ENCODE data around the gene TMEM130.
A peak's percentile ranks its signal among the peaks of the same experiment; 100 is the strongest.

The TMEM130 gene

DNA sequence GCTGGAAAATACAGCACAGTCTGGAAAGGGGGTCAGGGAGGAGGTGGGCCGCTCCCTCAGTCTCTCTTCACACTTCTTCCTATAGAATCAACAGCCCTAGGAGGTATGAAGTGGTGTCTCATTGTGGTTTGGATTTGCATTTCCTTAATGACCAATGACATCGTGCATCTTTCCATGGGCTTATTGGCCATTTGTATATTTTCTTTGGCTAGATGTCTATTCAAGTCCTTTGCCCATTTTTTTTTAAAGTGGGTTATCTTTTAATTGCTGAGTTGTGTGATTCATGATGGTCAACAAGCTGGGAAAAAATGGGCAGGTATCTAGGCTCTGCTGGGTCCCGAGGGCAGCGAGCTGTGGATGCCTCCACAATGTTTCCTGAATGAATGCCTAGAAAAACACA lies 29.1 kb downstream of the TMEM130 start:
- DNase-seq, result no peak

DNA sequence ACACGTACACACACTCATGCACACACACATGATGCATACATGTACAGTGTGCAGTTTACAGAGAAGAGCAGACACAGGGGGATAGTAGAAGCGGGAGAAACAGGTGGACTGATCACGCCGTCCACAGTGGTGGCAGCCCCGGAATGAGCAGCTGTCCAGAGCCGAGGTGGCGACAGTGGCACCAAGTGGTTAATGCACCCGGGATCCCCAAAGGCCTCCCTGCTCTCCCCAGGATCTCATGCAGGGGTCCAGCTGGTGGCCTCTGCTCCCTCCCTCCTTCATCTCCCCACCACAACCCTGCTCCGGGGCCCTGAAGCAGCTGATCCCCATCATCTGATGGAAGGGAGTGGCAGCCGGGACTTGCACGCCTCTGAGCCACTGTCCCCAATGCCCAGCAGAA lies 29.7 kb downstream of the TMEM130 start:
- DNase-seq, result peak; percentile 47

DNA sequence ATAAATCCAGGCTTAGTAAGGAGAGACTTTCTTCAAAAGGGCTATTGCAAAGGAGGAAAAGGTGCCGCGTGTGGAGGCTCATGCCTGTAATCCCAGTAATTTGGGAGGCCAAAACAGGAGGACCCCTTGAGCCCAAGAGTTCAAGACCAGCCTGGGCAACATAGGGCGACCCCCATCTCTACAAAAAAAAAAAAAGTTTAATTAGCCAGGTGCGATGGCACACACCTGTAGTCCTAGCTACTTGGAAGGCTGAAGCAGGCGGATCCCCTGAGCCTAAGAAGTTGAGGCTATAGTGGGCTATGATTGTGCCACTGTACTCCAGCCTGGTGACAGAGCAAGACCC lies 32.2 kb downstream of the TMEM130 start:
- DNase-seq, result no peak

DNA sequence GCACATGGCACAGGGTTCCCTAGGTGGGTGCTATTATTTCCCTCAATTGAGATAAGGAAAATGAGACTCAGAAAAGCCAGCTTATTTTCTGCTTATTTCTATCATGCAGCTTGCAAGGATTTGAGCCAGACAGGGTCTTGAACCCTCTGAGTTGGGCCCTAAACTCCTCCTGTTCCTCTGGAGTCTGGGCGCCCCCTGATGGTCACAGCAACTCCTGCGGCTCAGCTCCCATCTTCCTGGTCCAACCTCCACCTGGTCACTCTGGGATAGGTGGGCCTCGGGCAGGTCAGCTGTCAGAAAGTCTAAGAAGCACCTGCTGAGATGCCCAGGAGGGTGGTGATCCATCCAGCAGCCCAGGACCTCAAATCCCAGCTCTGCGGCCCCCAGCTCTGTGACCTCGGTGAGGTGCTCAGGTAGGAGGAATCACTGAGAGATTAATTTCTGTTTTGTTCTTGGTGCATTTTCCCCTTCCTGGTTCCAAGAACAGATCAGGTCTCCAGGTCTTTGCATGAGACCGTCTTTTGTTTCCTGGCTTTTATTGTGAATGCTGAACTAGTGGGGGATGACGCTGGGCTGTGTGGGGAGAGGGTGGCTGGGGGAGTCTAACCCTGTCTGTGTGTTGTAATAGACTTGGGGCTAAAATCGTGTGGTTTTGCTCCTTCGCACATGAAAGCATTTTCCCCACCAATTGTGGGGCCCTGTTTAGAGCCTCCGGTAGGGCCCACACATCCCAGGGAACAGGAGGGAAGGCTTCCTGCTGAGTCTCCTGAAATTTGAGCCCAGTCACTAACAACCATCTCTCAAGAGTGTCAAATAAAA lies 32.8 kb downstream of the TMEM130 start:
- DNase-seq, result peak; percentile 72

DNA sequence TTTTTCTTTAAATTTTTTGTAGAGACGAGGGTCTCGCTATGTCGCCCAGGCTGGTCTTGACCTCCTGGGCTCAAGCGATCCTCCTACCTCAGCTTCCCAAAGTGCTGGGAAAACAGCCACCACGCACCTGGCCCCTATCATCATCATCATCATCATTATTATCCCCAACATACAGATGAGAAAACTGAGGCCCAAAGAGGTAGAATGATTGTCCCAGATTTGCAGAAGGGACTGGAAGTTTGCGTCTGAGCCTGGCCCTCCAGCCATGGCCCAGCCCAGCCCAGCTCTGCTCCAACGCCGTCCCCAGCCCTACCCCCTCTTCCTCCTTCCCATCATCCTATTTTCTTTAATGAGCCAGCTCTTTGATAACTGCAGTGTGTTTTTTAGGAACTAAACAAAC lies 34.9 kb downstream of the TMEM130 start:
- no peak for DNase-seq

DNA sequence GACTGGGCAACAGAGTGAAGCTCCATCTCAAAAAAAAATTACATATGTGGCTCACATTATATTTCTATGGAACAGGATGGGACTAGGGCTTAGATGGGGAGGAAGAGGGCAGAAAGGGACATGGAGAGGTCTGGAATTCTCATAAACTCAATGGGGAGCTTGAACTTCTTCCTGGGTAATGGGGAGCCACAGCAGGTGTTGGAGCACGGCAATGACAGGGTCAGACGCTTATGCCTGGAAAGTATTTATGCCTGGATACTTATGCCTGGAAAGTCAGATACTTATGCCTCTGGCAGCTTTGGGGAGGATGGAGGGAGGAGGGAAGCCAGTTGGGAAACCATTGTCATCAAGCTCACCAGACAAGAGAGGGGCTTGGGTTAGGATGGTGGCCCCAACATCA lies 36.8 kb downstream of the TMEM130 start:
- DNase-seq, result no peak

DNA sequence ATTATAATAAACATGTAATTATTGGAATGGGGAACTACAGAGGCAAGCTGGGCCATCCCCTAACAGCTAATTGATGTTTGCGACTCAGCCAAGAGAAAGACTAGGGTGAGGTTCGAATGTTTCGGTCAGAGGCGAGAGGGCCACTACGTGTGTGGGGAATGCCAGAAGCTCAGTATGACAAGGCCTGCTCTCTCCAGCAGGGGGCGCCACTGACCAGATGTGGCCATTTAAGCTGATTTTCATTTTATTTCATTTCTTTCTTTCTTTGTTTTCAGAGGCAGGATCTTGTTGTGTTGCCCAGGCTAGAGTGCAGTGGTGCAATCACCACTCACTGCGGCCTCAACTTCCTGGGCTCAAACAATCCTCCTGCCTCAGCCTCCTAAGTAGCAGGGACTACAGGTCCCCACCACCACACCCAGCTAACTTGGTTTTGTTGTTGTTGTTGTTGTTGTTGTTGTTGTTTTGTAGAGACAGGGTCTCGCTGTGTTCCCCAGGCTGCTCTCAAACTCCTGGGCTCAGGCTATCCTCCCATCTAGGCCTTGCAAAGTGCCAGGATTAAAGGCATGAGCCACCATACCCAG lies 38.1 kb downstream of the TMEM130 start:
- DNase-seq, result no peak

DNA sequence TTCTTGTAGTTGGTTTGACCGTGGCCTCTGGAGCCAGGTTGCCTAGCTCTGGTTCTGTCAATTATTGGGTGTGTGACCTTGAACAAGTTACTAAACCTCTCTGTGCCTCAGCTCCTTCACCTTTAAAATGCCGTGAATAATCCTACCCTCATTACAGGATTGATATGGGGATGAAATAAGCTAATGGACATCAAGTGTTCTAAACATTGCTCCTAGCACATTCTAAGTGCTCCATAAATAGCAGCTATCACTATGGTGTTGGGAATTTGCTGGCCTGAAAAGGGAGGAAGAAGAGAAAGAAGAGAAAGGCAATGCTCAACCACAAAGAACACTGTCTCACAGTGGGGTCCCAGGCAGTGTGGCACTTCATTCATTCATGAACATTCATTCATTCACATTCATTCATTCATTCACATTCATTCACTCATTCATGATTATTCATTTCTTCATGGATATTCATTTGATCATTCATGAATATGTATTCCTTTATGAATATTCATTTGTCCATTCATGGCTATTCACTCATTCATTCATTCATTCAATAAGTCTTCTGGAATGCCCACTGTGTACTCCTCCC lies 38.8 kb downstream of the TMEM130 start:
- DNase-seq, result no peak

DNA sequence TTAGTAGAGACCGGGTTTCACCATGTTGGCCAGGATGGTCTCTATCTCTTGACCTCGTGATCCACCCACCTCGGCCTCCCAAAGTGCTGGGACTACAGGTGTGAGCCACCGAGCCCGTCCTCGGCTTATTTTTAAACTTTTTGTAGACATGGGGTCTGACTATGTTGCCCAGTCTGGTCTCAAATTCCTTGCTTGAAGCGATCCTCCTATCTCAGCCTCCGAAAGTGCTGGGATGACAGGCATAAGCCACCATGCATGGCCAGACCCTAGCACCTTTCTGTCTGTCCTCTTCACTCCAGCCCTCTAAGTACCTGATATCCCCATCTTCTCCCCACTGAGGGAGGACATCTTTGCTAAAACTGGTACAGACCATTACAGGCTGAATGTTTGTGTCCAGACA lies 41.4 kb downstream of the TMEM130 start:
- no peak for DNase-seq

DNA sequence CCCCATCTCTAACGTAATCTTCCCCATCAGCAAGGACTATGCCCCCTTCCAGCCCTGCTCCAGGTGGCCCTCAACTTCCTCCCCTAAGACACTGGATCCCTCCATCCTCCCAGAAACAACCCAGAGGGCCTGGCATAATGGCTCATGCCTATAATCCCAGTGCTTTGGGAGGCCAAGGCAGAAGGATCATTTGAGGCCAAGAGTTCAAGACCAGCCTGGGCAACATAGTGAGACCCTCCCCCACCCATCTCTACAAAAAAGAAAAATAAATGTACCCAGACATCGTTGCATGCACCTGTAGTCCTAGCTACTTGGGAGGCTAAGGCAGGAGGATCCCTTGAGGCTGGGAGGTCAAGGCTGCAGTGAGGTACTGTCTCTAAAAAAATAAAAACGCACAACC lies 42.6 kb downstream of the TMEM130 start:
- DNase-seq, result no peak

DNA sequence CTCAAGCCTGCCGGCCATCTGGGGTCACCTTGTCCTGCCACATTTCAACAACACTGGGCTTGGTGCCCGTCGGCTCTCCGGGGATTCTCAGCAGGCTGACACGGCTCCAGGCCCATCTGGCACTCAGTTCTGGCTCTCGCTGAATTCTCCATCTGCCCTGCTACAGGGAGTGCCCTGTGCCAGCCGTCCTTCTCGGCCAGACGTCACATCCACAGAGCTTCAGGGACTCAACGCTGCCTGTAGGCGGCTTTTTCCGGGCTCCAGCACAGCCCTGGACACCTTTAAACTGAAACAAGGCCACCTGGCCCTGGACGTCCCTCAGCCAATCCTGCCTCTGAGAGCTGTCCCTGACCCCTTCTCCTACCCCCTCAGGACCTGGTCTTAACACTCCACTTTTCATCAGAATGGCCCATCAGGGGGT lies 43.0 kb downstream of the TMEM130 start:
- DNase-seq, result peak; percentile 40

DNA sequence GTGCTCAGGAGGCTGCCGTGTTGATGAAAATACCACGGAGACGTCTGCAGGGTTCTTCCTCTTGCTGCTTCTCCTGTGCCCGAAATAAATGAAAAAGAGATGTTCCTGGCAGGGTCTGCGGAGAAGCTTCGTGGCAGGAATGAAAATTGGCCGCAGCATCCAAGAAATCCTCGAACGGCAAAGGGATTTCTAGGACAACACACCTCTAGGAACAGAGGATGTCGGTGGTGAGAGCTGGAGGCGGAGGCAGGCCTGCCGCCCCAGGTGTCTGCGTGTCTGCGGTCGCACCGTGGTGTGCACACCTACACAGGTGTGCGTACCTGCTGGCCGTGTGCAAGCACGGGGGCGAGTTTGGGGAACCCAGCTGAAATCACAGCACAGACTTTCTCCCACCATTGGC lies 43.4 kb downstream of the TMEM130 start:
- DNase-seq, result no peak

DNA sequence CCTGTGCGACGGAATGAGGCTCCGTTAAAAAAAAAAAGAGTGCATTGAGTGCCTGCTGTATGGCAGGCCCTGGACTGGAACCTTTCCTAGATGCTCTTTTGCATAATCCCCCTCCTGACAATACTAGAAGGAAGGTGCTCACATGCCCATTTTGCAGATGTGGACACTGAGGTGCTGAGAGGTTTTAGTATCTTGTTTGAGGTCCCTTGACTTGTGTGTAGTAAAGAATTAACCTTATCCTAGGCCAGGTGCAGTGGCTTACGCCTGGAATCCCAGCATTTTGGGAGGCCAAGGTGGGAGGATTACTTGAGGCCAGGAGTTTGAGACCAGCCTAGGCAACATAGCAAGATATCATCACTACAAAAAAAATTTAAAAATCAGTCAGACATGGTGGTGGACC lies 46.6 kb downstream of the TMEM130 start:
- DNase-seq, result no peak

DNA sequence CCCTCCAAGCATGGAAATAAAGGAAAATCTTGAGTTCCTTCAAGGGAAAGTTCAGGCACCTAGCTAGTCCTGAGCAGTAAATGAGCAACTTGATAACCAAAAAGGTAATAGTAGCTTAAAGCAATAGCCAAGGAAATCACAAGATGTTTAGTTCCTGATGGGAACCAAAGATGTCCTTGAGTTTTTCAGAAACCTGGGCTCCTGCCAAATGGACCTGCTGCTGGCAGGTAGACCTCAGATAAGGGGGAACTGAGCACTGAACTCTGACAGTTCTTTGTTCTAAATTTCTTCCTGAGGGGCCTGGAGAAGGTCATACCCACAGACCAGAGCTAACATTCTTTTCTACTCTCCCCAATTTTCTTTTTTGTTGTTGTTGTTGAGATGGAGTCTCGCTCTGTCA lies 48.5 kb downstream of the TMEM130 start:
- no peak for DNase-seq

DNA sequence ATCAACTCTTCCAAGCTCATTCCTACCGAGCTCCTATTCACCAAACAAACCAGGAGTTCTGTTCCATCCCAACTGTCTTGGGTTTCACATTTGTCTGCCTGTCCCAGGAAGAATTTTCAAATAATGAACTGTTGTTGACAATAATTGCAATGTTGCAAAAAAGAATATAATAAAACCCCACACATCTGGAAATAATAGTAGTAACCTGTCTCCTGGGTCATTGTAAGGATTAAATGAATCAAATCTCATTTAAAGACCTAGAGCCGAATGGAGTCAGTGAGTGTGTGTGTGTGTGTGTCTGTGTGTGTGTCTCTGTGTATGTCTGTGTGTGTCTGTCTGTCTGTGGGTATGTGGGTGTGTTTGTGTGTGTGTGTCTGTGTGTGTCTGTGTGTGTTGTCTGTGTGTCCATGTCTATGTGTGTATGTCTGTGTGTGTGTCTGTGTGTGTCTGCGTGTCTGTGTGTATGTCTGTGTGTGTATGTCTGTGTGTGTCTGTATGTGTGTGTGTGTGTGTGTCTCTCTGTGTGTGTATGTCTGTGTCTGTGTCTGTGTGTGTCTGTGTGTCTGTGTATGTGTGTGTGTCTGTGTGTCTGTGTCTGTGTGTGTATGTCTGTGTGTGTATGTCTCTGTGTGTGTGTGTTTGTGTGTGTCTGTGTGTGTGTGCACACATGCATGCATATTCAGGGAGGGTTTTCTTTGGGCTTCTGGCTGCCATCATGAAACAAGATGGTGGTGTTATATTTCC lies 52.7 kb downstream of the TMEM130 start:
- no peak for DNase-seq

DNA sequence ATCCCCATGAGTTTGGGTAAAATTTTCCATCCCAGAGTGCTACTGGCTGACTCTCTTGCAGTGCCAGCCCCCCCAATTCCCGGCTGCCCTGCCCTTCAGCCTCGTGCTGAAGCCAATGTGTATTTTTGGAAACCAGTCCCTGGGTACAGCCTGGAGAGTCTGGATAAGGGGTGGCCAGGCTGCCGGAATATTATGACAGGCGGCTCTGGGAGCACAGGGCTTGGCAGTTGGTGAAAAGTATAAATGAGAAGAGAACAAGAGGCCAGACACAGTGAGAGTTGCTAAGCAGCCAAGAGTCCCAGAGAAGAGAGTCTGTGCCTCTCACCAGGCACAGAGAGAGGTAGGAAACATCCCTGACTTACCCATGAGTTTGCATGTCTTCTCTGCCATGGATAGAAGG lies 53.6 kb downstream of the TMEM130 start:
- no peak for DNase-seq

DNA sequence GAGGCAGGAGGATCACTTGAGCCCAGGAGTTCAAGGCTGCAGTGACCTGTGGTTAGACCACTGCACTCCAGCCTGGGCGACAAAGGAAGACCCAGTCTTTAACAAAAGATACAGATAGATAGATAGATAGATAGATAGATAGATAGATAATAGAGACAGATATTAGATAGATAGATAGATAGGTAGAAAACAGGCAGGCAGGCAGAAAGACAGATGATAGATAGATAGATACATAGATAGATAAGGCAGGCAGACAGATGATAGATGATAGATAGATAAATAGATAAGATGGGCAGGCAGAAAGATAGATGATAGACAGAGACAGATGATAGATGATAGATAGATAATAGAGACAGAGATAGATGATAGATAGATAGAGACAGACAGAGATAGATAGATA lies 54.5 kb downstream of the TMEM130 start:
- no peak for DNase-seq

DNA sequence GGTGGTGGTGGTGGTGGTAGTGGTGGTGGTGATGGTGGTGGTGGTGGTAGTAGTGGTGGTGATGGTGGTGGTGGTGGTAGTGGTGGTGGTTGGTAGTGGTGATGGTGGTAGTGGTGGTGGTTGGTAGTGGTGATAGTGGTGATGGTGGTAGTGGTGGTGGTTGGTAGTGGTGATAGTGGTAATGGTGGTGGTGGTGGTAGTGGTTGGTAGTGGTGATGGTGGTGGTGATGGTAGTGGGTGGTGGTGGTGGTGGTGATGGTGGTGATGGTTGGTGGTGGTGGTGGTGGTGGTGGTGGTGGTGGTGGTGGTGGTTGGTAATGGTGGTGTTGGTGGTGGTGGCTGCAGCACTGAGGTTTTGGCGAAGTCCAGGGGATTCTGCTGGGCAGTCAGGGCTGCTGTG lies 58.5 kb downstream of the TMEM130 start:
- DNase-seq, result no peak

DNA sequence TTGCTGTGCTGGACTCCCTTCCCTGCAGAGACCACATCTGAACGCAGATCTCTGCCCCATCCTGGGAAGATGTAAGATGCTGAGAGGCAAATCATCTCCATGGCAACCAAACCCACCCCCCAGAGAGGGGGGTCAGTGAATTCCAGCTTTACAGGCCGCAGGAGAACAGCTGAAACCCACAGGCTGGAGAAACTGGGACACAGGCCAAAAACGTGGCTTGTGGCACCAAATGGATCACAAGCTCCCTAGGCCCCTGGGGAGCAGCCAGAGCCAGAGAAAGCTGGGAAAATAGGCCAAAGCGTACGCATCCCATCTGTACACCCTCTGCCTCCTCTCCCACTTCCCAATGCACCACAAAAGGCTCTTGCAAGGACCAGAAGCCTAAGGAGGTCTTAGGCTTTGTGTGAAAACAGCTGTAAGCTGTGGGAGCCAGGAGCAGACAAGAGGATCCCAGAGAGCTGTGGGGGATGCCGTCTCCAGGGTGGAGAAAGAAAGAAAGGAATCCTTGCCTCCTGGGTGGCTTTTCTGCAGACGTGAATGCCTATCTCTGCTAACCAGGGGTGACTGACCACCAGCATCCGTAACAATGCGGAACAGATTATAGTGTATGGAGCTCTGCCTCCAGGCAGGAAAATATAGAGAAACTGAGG lies 59.5 kb downstream of the TMEM130 start:
- peak; percentile 89 for DNase-seq

DNA sequence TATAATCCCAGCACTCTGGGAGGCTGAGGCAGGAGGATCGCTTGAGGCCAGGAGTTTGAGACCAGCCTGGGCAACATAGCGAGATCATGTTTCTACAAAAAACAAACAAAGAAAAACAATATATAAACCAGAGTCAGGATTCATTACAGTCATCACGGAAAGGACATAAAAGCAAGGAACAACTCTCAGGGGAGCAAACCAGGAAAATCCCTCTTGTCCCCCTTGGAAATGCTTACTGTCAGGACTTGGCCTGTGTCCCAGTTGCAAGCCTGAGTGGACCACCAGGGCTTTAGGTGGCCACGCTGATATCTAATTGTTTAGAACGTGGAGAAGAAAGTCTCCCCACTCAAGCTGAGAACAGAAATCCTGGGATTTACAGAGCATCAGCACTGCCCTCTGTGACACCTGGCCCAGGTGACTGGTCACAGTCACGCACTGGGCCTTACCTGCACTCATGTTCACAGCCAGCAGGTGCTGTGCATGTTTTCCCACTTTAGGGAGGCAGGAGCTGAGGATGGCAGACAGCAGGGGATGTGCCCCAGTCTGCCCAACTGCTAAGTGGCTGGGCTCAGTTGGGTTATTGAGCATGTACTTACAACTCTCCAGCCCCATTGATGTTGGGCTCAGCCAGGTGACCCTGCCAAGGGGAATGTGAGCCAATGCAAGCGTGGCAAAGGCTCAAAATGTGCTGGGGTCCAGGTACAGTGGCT lies 60.9 kb downstream of the TMEM130 start:
- no peak for DNase-seq

DNA sequence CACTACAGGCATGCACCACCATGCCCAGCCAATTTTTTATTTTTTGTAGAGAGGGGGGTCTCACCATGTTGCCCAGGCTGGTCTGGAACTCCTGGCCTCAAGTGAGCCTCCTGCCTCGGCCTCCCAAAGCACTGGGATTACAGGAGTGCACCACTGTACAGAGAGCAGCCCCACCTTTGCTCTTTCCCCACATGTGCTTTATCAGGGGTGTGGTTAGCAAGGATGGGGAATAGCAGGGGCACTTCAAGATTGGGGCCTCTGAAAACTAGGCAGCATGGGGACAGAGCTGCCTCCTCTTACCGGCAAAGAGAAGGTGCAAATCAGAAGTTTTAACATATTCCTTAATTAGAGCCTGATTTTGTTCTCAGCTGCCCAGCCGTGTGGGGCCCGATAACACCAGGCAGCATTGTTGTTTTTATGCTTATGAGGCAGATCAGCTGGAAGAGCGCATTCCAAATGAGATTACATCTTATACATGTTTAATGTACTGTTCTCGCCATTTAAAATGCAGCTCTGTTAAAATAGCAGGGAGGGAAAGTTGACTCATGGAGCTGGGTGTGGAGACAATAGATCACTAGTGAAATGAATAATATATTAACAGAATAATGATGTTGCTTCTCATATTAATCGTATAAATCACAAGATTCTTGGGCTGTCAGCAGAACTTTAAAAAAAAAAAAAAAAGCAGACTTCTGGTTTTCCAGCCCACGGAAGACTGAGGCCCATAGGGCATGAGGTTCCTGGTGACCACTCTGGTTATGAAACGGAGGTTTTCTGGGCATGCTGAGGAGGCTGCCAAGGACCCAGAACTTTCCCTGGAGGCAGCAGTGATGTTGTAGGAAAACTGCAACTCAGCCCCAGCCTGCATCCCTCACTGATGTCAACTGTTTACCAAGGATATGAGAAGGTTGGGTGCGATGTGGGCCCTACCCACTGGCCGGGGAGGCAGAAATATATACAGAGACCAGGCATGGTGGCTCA lies 62.5 kb downstream of the TMEM130 start:
- no peak for DNase-seq
